ENCODE measurements around the gene TPM1. TPM values are rescaled to one million over a fixed set of nuclear protein-coding genes. Genes with fewer than 3 reads are reported as not detected.

The TPM1 gene
- polyA plus RNA-seq, 1 donor, result 6,078 TPM

DNA sequence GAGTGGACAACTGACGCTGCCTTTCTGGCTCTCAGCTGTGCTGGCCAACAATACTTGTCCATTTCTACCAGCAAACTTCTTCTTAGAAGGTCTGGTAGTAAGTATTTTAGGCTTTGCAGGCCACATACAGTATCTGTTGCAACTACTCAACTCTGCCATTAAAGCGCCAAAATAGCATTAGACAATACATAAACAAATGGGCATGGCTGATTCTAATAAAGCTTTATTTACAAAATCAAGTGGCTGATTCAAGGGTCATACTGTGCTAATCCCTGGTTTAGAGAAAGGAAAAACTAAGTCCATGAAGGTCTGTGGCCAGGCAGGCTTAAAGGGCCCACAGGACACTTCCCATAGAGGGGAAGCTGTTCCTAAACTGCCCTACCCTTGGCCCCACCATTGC, 26.3 kb upstream of the TPM1 start:
- no peak for DNase-seq (ENCODE audit: low read depth)

DNA sequence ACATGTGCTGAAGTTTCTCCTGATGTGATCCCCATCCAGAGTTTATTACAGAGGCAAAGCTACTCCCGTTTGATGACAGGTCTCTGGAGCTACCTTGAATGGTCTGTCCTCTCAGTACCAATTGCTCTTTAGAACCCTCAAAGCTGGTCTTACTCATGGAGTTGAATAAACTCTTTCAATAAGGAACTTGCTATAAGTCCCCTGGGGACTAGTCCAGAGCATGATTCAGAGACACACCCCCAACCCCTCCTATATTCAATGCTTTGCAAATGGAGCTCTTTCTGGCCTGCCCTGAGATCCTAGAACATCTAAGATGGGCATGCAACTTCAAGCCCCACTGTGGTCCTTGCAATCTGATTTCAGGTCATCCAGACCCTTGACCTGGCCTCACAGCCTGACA, 23.9 kb upstream of the TPM1 start:
- DNase-seq (ENCODE audit: low read depth), result no peak

DNA sequence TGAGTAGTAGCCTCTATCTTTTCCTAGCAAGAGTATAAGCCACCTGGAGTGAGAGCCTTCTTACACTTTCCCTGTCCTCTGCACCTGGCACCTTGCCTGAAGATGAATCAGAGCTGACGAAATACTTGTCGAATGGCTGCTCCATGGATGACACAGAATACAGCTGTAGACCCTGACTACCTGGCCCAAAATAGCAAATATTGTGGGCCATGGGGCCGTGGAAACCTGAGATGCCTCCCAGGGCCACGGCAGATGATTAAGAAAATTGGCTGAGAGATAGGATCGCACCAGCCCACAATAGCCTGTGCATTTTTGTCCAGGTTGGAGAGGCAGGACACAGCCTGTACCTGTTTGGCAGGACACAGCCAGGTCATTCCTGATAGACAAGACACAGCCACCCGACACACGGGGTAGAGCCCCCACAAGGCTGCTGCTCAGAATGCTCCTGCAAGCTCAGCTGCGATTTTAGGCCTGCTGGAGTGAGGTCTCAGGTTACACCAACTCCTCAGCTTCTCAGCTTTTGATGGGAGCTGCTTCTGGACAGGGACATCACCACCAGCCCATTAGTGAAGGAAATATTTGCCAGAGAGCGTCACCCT, 22.9 kb upstream of the TPM1 start:
- DNase-seq (ENCODE audit: low read depth), result no peak

DNA sequence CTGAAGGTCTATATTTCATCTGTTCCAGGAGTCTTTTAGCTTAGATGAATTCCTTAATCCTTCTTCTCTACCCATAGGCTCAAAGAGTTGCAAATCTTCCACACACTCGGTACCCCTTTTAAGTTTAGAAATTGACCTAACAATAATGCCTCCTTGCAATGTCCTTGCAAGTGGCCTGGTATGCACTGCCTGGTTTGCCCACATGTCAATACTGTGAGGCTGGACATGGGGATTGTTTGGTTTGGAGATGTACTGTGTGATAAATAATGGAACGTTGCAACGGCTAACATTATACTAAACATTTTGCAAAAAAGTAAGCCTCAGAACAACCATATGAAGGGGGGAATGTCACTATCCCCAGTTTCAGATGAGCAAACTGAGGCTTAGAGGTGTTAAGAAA, 22.4 kb upstream of the TPM1 start:
- DNase-seq (ENCODE audit: low read depth), result no peak

DNA sequence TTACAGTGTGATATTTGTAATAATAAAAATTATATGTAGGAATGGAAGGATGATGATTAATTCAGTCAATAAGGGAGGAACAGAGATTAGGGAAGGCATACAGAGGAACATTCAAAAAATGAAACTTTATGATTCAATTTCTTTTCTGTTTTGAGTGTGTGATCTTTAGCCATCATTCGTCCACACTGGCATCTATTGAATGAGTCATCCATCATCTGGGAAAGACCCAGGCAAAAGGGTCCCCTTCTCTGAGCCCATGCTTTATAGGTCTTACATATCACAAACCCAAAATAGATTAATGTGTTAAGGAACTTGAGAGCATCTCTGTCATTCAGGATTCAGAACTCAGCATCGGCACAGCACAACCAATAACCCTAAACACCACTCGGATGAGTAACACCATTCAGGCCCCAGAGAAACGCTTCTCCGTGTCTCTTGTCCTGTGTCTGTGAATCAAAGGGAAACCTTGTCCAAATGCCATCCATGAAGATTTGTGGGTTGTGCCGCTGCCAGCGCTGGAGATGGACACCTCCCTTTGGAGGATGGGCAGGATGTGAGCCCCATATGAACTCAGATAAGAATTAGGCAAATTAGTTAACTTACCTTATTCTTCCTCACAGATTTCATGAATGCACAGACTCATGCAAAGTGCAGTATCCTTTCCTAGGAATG, 21.7 kb upstream of the TPM1 start:
- DNase-seq (ENCODE audit: low read depth), result no peak

DNA sequence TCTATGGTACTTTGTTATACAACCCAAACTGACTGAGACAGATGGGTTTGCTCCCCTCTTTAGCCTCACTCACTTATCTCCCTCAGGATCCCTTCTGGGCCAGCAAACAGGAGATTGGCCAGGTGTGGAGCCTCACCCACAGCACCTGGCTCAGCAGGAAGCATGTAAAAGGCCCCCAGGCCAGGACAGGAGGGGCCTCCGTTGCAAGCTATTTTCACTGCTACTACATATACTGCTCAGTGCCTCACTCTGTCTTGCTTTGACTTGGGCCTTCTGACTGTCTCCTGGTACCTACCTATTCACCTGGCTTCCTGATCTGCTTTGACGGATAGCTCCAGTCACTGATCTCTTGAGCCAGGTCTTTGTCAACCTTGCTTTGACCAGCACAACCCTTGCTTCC, 20.4 kb upstream of the TPM1 start:
- no peak for DNase-seq (ENCODE audit: low read depth)

DNA sequence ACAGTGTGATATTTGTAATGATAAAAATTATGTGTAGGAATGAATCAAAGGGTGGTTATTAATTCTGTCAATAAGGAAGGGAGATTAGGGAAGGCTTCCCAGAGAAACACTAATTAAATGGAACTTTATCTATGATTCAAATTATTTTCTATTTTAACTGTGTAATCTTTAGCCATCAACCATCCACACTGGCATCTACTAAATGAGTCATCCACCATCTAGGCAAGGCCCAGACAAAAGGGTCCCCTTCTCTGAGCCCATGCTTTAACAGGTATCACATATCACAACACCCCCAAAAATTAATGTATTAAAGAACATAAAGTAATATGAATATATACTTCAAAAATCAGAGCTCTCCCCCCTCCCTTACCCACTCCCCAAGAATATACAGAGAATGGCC, 19.9 kb upstream of the TPM1 start:
- DNase-seq (ENCODE audit: low read depth), result no peak

DNA sequence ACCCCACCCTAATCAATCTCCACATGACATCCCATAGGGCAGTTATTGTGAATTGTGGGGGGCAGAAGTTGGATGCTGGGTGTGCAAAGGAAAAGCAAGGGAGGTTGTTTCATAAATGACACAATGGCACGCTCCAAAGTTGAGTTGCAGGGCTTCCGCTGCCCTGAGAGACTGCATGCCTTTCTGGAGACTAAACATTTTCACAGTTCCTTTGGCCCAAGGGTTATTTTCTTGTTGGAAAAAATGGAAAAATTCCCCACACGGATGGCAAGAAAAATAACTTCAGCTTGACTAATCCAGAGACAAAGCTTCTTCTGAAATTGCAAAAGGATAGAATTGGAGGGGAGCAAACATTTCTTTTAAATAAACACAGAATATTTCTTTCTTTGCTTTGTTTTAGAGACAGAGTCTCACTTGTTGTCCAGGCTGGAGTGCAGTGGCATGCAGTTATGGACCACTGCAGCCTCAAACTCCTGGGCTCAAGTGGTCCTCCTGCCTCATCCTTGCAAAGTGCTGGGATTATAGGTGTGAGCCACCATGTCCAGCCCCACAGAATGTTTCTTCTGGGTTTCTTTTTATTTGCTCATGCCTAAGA, 19.1 kb upstream of the TPM1 start:
- DNase-seq (ENCODE audit: low read depth), result no peak

DNA sequence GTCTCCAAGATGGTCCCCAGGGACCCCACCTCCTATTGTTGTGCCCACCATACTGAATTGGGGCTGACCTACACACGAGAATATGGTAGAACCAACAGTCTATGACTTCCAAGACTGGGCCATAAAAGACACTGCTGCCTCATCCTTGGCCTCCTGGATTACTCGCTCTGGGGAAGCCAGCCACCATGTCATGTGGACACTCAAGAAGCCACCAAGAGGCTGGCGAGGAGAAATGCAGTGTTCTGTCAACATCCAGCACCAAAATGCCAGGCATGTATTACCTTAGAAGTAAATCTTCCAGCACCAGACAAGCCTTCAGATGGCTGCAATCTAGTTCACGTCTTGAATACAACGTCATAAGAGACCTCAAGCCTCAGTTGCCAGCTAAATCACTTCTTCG, 17.1 kb upstream of the TPM1 start:
- no peak for DNase-seq (ENCODE audit: low read depth)

DNA sequence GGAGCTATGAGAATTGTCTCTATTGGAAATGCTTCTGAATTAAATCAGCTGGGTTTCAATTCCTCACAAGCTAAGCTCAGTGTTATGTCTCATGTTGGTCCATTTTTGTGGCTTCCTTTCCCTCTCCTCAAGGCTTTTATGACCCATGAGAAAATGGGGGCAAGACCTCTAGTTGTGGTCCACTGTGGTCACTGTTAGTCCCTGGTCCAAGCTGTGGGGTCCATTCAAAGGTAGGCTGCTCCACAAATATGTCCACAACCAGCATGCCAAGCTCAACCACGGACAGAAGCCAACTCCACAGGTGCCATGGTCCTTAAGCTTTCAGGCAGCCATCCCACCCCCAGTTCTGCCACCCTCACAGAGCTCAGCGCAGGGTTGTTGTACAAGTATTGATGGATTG, 14.9 kb upstream of the TPM1 start:
- no peak for DNase-seq (ENCODE audit: low read depth)

DNA sequence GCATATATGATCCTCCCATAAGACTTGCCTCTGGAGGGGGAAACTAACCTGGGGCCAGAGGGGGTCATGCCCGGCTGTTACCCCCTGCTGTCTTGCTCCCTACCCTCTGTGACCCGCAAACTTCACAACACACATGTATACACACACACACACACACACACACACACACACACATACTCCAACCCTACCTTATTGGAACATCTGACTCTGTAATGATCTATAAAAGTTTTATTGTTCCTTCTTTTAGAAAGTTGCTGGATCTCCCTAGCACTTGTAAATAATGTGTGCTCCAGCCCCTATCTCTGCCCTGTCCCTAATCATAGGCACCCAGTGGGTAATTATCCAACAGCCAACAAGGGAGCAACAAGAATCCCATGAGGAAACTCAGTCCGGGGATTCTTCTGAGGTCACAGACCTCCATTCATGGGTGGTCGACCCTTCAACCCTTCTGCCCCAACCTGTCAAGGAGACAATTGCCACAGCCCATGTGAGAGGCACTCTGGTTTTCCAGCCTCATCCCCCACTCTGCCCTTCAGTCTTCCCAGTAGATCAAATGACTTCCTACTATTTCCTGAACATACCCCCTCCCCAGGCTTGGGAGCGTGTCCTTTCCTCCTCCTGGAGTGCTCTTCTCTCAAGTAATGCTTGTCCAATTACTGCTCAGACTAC, 14.0 kb upstream of the TPM1 start:
- DNase-seq (ENCODE audit: low read depth), result no peak

DNA sequence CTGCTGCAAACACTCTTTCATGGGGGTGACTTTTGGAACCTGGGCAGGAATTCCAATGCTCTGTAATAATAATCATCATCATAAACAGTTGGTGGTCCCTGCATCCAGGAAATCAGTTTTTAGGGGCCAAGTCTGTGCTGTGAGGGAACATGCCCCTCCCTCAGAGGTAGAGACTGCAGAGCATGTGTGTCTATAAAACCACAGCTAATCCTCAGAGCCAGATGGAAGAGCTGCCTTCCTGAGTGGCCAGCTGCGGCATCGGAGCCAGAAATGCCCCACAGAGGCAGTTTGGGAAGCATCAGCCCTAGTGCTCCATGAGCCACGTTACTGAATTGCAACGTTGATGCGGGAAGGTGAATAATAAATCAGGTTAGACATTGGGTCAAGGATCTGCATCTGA, 12.9 kb upstream of the TPM1 start:
- no peak for DNase-seq (ENCODE audit: low read depth)

DNA sequence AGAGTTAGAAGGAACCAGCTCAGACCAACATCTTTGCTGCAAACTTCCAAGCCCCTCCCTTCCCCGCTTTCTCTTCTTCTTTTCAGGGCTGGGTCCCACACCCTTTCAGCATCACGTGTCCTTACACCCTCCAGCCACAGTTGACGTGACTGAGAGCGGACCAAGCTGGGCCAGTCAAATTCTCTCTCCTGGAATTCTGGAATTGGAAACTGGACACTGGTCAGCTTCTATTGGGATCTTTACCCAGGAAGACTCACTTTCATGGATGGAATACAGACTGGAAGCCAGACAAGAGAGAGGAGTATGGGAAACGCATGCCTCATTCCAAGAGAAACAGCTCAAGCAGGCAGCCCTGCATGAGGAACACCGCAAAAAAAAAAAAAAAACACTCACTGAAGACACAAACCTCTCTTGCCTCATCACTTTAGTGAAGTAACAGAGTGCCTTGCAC, 12.4 kb upstream of the TPM1 start:
- DNase-seq (ENCODE audit: low read depth), result no peak

DNA sequence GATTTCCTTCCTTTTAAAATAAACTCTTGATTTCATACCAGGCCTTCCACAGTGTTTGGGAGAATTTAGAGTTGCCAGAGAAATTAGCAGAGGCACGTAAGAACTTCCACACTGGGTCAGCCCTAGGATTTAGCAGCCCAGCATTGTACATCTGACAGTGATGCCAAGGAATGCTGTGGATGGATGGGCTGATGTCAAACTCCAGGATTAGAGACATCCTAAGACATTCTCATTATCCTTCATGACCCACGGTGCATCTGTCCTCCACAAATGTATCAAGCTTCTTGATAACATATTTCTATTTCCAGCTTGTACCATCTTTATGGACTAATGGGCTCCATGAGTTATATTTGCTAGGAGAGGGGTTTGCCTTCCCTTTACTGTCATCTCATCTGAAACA, 8.0 kb upstream of the TPM1 start:
- no peak for DNase-seq (ENCODE audit: low read depth)

DNA sequence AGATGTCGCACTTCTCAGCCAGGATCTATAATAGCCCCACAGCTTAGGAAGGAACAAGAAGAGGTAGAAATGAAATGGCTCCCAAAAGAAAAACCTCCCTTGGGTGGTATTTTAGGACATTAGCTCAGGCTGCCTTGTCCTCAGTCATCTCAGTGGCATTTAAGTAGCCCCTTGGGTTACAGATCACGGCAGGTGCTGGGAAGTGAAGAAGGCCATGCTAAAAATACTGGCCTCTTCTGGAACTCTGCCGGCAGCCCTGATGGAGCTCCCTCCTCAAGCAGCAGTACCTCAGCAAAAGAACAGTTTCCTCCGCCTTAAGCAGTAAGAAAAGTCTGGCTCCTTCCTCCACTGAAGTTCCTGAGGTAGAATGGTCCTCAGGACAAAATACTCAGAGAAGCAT, 7.3 kb upstream of the TPM1 start:
- DNase-seq (ENCODE audit: low read depth), result no peak

DNA sequence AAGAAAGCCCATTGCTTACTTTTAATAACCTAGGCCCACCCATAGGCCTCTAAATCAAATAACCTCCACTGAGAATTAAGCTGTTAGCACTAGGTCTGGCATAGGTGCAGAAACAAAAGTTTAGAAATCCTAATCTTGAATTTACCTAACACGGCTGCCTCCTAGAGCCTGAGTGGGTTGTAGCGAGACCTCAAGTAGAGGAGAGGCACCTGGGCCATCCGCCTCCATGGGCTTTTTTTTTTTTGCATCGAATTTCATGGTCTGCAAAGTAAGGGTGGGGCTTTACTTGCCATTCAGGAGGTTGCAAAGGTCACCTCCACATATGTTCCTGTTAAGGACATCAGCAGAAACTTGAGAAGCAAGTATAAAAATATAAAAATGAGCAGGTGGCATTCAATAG, 6.6 kb upstream of the TPM1 start:
- DNase-seq (ENCODE audit: low read depth), result no peak

DNA sequence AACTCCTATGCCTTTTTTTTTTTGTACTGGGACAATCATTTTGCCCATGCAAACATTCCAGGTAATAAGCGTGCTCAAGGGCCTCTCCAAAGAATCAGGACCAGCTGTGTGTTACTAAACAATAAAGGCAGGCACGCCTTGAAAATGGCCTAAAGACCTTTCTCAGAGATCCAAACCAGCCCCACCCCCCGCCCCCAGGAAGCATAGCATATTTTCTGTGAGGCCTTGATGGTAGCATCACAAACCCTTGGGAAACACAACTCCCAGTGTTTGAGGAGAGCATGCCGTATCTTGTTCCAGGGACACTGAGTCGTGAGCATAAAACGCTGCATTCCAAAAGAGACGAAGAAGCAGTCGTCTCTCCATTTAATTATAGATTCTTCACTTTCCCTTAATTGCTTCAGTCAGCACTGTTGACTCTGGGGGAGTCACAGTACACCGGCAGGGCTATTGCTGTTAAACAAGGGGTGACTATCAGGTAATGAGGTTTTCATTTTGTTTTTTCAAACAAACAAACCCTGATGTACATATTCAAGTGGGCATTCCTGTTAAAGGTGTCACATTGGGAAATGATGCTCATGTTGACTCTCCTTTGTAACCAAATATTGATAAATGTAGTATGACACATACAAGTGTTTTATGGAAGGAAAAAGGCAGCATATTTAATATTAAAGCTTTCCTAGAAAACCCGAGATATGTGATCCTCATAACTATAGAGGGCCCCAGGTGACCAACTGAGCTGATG, 4.4 kb upstream of the TPM1 start:
- DNase-seq (ENCODE audit: low read depth), result no peak

DNA sequence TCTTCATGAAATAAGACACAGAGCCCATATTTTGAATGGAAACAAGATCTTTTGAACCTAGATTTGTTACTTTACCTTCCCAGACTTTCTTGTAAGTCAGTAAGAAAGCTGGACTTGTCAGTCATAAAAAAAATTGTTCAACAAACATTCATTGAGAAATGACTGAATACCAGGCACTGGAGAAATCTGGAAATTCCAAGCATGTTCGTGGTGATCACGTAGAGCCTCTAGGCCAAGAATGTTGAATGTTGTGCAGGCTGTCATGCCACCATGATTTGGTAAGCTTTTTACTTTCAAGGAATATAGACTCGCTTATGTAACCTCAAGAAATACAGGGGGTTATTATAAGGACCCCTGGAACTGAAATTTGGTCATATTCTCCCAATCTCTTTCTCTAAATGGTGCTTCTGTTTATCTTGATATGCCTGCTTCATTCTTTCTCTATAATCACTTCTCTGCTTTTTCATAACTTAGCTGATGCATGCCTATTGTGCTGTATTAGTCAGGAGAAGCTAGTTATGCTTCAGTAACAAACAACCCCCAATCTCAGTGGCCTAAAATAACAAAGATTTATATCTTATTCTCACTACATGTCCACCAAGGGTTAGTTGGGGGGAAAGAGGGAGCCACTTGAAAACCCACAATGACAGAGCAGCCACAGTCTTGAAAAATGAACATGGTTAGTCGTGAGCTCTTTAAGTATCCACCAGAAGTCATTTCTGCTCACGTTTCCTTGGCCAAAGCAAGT, 3.4 kb upstream of the TPM1 start:
- no peak for DNase-seq (ENCODE audit: low read depth)

DNA sequence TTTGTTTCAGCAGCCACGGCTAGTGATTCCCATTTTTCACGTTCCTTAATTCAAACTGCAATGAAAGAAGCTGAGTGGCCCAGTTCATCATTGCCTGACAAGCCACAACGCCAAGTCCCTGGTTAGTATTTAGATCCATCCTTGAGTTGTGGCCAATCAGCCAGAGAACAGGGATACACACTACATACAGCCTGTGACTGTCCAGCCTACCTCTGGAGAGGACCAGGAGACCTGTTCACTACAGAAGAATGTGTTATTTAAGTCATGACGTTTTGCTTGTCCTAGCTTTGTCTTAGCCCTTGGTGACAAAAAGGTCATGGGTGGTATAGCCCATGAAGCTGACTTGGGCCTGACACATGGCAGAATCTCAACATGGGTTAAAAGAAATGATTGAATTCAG, 2.7 kb upstream of the TPM1 start:
- no peak for DNase-seq (ENCODE audit: low read depth)

DNA sequence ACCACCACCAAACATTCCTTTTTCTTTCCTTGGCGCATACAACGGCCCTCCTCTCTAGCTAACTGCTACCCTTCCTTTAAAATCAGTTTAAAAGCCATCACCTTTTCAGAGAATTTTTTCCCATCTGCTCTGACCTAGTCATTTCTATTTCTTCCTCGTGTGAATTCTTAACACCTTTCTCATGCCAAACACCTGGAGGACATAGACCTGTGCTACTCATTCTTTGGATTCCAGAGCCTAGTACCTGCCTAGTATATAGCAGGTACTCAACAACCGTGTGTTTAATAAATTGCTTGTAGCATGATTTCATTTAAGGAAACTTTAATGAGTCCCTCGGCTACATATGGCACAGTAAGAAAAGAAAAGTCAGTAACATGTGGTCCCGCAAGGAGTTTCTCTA, 2.0 kb upstream of the TPM1 start:
- no peak for DNase-seq (ENCODE audit: low read depth)

DNA sequence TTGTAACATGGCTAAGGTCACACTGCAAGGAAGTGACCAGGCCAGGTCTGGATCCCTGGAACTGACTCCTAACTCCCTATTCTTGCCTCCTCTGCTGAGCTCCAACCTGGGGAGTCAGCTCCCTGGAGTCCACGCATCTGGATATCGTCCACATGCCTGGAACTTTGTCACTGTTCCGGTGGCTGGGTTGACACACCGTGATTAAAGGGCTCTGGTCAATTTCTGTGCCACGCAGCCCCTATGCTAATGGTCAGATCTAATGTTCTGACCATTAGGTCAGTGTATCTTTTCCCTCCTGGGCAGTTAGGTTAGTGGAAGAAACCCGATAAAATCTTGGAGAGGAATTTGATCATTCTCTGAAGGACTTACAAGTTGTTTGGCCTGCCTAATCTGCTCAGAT, 1.6 kb upstream of the TPM1 start:
- DNase-seq (ENCODE audit: low read depth), result no peak
